OCI-LY7 (cell line): ENCODE data around the gene SUFU.

Experiments used
- CTCF ChIP-seq: fragments of 200-600 bp; sonication (generic); conservative IDR thresholded peaks from 2 replicates; pipeline ENCODE4 v1.5.1; 2014; ENCODE audit warnings: mild to moderate bottlenecking, antibody characterized with exemption, low read length, moderate library complexity, mixed read lengths
- EZH2phosphoT487 ChIP-seq: fragments of 200-600 bp; sonication (generic); IDR thresholded peaks from 2 replicates; pipeline ENCODE4 v1.6.1; 2018; ENCODE audit warnings: low read depth, borderline replicate concordance, mild to moderate bottlenecking, mixed run types, antibody characterized with exemption, low read length, moderate library complexity, mixed read lengths

GRCh38 chr10:102537948-102538347 lies 34.2 kb downstream of the SUFU start:
- TF ChIP-seq CTCF (no peak), EZH2phosphoT487 (no peak)
